HEK293 (cell line): Measurements from ENCODE around the gene MAP1B.

ENCODE experiments used
- CTCF ChIA-PET: fragments of 350-600 bp; formaldehyde crosslinking; extraction: SDS; loops from one replicate; lab custom pipeline; 2021; ENCODE audit warnings: antibody characterized with exemption; lab: Yijun Ruan, JAX
- POLR2A ChIA-PET: fragments of 300-600 bp; formaldehyde crosslinking; extraction: SDS; loops from one replicate; lab custom pipeline; 2020; ENCODE audit warnings: antibody characterized with exemption, inconsistent platforms; lab: Yijun Ruan, JAX
- H3K27ac ChIP-seq: fragments of 200-500 bp; sonication (Bioruptor generic); 2 replicates; pipeline ENCODE4 v1.5.1; 2014; ENCODE audit warnings: low read depth, low read length, control low read depth, inconsistent platforms; ENCODE audit errors: extremely low read depth
- H3K36me3 ChIP-seq, 2 experiments: fragments of 200-500 bp in 1 of 2; sonication (Bioruptor generic) in 1 of 2; 1 replicate in 1 of 2; 2 replicates in 1 of 2; pipeline ENCODE4 v1.5.1; 2014 to 2017; ENCODE audit warnings: inconsistent platforms in 2 of 2, low read length in 2 of 2; ENCODE audit not compliant: control insufficient read depth in 2 of 2, insufficient read depth in 1 of 2
- H3K4me1 ChIP-seq: fragments of 200-500 bp; sonication (Bioruptor generic); 2 replicates; pipeline ENCODE4 v1.5.1; 2014; ENCODE audit warnings: mild to moderate bottlenecking, low read length, inconsistent platforms; ENCODE audit not compliant: control insufficient read depth, insufficient read depth
- H3K4me3 ChIP-seq: 2 replicates; pipeline ENCODE4 v1.5.1; 2011; ENCODE audit warnings: low read depth, mild to moderate bottlenecking, control low read depth, low read length, moderate library complexity
- H3K9me3 ChIP-seq: fragments of 200-500 bp; sonication (Bioruptor generic); 2 replicates; pipeline ENCODE4 v1.5.1; 2014; ENCODE audit warnings: low read depth, low read length, inconsistent platforms; ENCODE audit not compliant: control insufficient read depth, insufficient read depth
- HIC1 ChIP-seq: fragments of 450-650 bp; formaldehyde crosslinking; IDR thresholded peaks from 2 replicates; pipeline ENCODE4 v1.5.1; 2016; ENCODE audit warnings: missing biosample characterization, missing genetic modification characterization
- INSM2 ChIP-seq: fragments of 450-650 bp; formaldehyde crosslinking; IDR thresholded peaks from 2 replicates; pipeline ENCODE4 v1.5.1; 2016; ENCODE audit warnings: missing biosample characterization, missing genetic modification characterization
- SP3 ChIP-seq: fragments of 450-650 bp; formaldehyde crosslinking; IDR thresholded peaks from 2 replicates; pipeline ENCODE4 v1.5.1; 2016; ENCODE audit warnings: missing biosample characterization, missing genetic modification characterization
- TRIM28 ChIP-seq: IDR thresholded peaks from 2 replicates; pipeline ENCODE4 v1.6.1; 2011; ENCODE audit warnings: low read length, control low read depth, borderline replicate concordance
- WT1 ChIP-seq: fragments of 450-650 bp; formaldehyde crosslinking; IDR thresholded peaks from 2 replicates; pipeline ENCODE4 v1.5.1; 2016; ENCODE audit warnings: missing biosample characterization, missing genetic modification characterization
- ZIC2 ChIP-seq: fragments of 450-650 bp; formaldehyde crosslinking; IDR thresholded peaks from 2 replicates; pipeline ENCODE4 v1.5.1; 2016; ENCODE audit warnings: missing biosample characterization, missing genetic modification characterization
- ZNF133 ChIP-seq: fragments of 450-650 bp; formaldehyde crosslinking; IDR thresholded peaks from 2 replicates; pipeline ENCODE4 v1.5.1; 2016; ENCODE audit warnings: missing biosample characterization, missing genetic modification characterization
- ZNF16 ChIP-seq: fragments of 450-650 bp; formaldehyde crosslinking; IDR thresholded peaks from 2 replicates; pipeline ENCODE4 v1.5.1; 2016; ENCODE audit warnings: low read depth, missing biosample characterization, missing genetic modification characterization
- ZNF174 ChIP-seq: fragments of 450-650 bp; formaldehyde crosslinking; IDR thresholded peaks from 2 replicates; pipeline ENCODE4 v1.5.0; 2017; ENCODE audit warnings: missing biosample characterization, mild to moderate bottlenecking, missing genetic modification characterization
- ZNF24 ChIP-seq: fragments of 450-650 bp; formaldehyde crosslinking; IDR thresholded peaks from 2 replicates; pipeline ENCODE4 v1.5.1; 2016; ENCODE audit warnings: missing biosample characterization, missing genetic modification characterization
- ZNF354C ChIP-seq: fragments of 450-650 bp; formaldehyde crosslinking; IDR thresholded peaks from 2 replicates; pipeline ENCODE4 v1.5.1; 2016; ENCODE audit warnings: missing biosample characterization, missing genetic modification characterization, low read depth, borderline replicate concordance
- ZNF391 ChIP-seq: fragments of 450-650 bp; formaldehyde crosslinking; IDR thresholded peaks from 2 replicates; pipeline ENCODE4 v1.5.1; 2016; ENCODE audit warnings: low read depth, missing biosample characterization, missing genetic modification characterization, borderline replicate concordance
- ZNF521 ChIP-seq: fragments of 450-650 bp; formaldehyde crosslinking; IDR thresholded peaks from 2 replicates; pipeline ENCODE4 v1.5.1; 2017; ENCODE audit warnings: missing biosample characterization, mild to moderate bottlenecking, missing genetic modification characterization
- ZNF626 ChIP-seq: fragments of 450-650 bp; sonication (Bioruptor Pico); formaldehyde crosslinking; IDR thresholded peaks from 2 replicates; pipeline ENCODE4 v1.5.1; 2018; ENCODE audit warnings: missing biosample characterization, missing genetic modification characterization, inconsistent platforms
- ZNF629 ChIP-seq: fragments of 450-650 bp; formaldehyde crosslinking; IDR thresholded peaks from 2 replicates; pipeline ENCODE4 v1.5.1; 2017; ENCODE audit warnings: missing biosample characterization, missing genetic modification characterization
- ZNF664 ChIP-seq: fragments of 450-650 bp; formaldehyde crosslinking; IDR thresholded peaks from 2 replicates; pipeline ENCODE4 v1.5.1; 2016; ENCODE audit warnings: missing biosample characterization, missing genetic modification characterization
- ZNF792 ChIP-seq: fragments of 450-650 bp; formaldehyde crosslinking; IDR thresholded peaks from 2 replicates; pipeline ENCODE4 v1.5.1; 2016; ENCODE audit warnings: missing biosample characterization, missing genetic modification characterization
- TF ChIP-seq, protein P1 (sequence below): fragments of 450-650 bp; formaldehyde crosslinking; IDR thresholded peaks from 2 replicates; pipeline ENCODE4 v1.5.1; 2017; ENCODE audit warnings: missing biosample characterization, missing genetic modification characterization
- TF ChIP-seq, protein P2 (sequence below): fragments of 450-650 bp; formaldehyde crosslinking; IDR thresholded peaks from 2 replicates; pipeline ENCODE4 v1.5.1; 2016; ENCODE audit warnings: missing biosample characterization, missing genetic modification characterization

Gene MAP1B

GRCh38 chr5:72166070-72166979, 59.0 kb downstream of the MAP1B start (continued):
- TF ChIP-seq HIC1 (peak; percentile 30; the same call in 1 of the 2 replicates), ZNF629 (0 out of 2 replicates have a peak, but pooled peaks have one; percentile 25), ZNF174 (no peak)

GRCh38 chr5:72167257-72167656, 60.0 kb downstream of the MAP1B start:
- no peak for TF ChIP-seq WT1 (tag by site-specific recombination)
- TF ChIP-seq ZNF626 (tag by site-specific recombination): no peak
- TF ChIP-seq, protein P1, sequence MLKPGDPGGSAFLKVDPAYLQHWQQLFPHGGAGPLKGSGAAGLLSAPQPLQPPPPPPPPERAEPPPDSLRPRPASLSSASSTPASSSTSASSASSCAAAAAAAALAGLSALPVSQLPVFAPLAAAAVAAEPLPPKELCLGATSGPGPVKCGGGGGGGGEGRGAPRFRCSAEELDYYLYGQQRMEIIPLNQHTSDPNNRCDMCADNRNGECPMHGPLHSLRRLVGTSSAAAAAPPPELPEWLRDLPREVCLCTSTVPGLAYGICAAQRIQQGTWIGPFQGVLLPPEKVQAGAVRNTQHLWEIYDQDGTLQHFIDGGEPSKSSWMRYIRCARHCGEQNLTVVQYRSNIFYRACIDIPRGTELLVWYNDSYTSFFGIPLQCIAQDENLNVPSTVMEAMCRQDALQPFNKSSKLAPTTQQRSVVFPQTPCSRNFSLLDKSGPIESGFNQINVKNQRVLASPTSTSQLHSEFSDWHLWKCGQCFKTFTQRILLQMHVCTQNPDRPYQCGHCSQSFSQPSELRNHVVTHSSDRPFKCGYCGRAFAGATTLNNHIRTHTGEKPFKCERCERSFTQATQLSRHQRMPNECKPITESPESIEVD (tag by site-specific recombination): no peak
- no peak for TF ChIP-seq ZNF24
- no peak for TF ChIP-seq ZNF792 (tag by site-specific recombination)
- no peak for TF ChIP-seq ZNF354C (tag by site-specific recombination)
- no peak for TF ChIP-seq ZIC2 (tag by site-specific recombination)
- TF ChIP-seq INSM2 (tag by site-specific recombination): no peak
- TF ChIP-seq ZNF16 (tag by site-specific recombination): no peak
- no peak for TF ChIP-seq SP3 (tag by site-specific recombination)
- no peak for TF ChIP-seq ZNF664
- TF ChIP-seq ZNF133 (tag by site-specific recombination): no peak
- TF ChIP-seq ZNF521 (tag by site-specific recombination): no peak
- TF ChIP-seq TRIM28: no peak
- CTCF ChIA-PET: interaction anchor here (1.5 kb wide), 1 partner anchor 79 kb away, joined by 4 read pairs; no protein-coding TSS in a partner anchor
- H3K4me3 ChIP-seq: no peak overlapping the region
- POLR2A ChIA-PET: interaction anchor here (0.7 to 1.2 kb wide), 4 partner anchors 12 to 153 kb away, joined by 3 to 10 read pairs (median 4); partner anchors contain the start of genes MRPS27 and PTCD2
- peaks cover 16% of the 10 kb centered on the region for H3K4me1 ChIP-seq
- H3K27ac ChIP-seq: peak overlapping the region; percentile 82; the same call in 1 of the 2 replicates
- no peaks in the 10 kb centered on the region for H3K9me3 ChIP-seq
- H3K36me3 ChIP-seq: no peaks in the 10 kb centered on the region

GRCh38 chr5:72167804-72168203, 60.5 kb downstream of the MAP1B start:
- no peak for TF ChIP-seq ZNF391 (tag by site-specific recombination)
- TF ChIP-seq, protein P2, sequence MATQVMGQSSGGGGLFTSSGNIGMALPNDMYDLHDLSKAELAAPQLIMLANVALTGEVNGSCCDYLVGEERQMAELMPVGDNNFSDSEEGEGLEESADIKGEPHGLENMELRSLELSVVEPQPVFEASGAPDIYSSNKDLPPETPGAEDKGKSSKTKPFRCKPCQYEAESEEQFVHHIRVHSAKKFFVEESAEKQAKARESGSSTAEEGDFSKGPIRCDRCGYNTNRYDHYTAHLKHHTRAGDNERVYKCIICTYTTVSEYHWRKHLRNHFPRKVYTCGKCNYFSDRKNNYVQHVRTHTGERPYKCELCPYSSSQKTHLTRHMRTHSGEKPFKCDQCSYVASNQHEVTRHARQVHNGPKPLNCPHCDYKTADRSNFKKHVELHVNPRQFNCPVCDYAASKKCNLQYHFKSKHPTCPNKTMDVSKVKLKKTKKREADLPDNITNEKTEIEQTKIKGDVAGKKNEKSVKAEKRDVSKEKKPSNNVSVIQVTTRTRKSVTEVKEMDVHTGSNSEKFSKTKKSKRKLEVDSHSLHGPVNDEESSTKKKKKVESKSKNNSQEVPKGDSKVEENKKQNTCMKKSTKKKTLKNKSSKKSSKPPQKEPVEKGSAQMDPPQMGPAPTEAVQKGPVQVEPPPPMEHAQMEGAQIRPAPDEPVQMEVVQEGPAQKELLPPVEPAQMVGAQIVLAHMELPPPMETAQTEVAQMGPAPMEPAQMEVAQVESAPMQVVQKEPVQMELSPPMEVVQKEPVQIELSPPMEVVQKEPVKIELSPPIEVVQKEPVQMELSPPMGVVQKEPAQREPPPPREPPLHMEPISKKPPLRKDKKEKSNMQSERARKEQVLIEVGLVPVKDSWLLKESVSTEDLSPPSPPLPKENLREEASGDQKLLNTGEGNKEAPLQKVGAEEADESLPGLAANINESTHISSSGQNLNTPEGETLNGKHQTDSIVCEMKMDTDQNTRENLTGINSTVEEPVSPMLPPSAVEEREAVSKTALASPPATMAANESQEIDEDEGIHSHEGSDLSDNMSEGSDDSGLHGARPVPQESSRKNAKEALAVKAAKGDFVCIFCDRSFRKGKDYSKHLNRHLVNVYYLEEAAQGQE (tag by site-specific recombination): peak; percentile 51; the same call in 1 of the 2 replicates
- ChIA-PET CTCF (no interaction called here), POLR2A (no interaction called here)
- H3K4me3 ChIP-seq: no peak overlapping the region
- H3K9me3 ChIP-seq: no peaks in the 10 kb centered on the region
- H3K36me3 ChIP-seq: no peaks in the 10 kb centered on the region
- H3K27ac ChIP-seq: no peak overlapping the region
- H3K4me1 ChIP-seq: peaks cover 16% of the 10 kb centered on the region
